Calu3 (cell line): ENCODE data around the gene FAM228B. TPM values are rescaled to one million over a fixed set of nuclear protein-coding genes. Genes with fewer than 3 reads are reported as not detected.

ENCODE experiments used
- BruUV-seq: library from RNA; stranded (reverse); fragments of 400-500 nt; replicated peaks from 2 replicates; lab custom pipeline; 2021; lab: Mats Ljungman, UMichigan
- CTCF ChIA-PET: fragments of 300-600 bp; sonication (Branson Sonifier 250); formaldehyde crosslinking; loops from one replicate; lab custom pipeline; 2022; ENCODE audit warnings: antibody characterized with exemption; lab: Charles Lee
- DNase-seq: peaks from one replicate; pipeline ENCODE4 v3.0.0; 2022
- H3K27ac Mint-ChIP-seq: one replicate; pipeline ENCODE4 v1.8.0; 2022; ENCODE audit warnings: mixed read lengths; ENCODE audit not compliant: unreplicated experiment
- H3K27me3 Mint-ChIP-seq: one replicate; pipeline ENCODE4 v1.8.0; 2022; ENCODE audit warnings: mixed read lengths; ENCODE audit not compliant: unreplicated experiment
- H3K36me3 Mint-ChIP-seq: one replicate; pipeline ENCODE4 v1.8.0; 2022; ENCODE audit warnings: mild to moderate bottlenecking, moderate library complexity, mixed read lengths; ENCODE audit not compliant: insufficient read depth, unreplicated experiment
- H3K4me1 Mint-ChIP-seq: one replicate; pipeline ENCODE4 v1.8.0; 2022; ENCODE audit warnings: mild to moderate bottlenecking, low read depth, mixed read lengths; ENCODE audit not compliant: unreplicated experiment
- H3K4me3 Mint-ChIP-seq: one replicate; pipeline ENCODE4 v1.8.0; 2022; ENCODE audit warnings: mild to moderate bottlenecking, low read depth, moderate library complexity, mixed read lengths; ENCODE audit not compliant: unreplicated experiment
- H3K9me3 Mint-ChIP-seq: one replicate; pipeline ENCODE4 v1.8.0; 2022; ENCODE audit warnings: low read depth, mixed read lengths; ENCODE audit not compliant: unreplicated experiment
- CTCF ChIP-seq: fragments of 200-600 bp; IDR thresholded peaks from one replicate; pipeline ENCODE4 v1.8.0; 2022; ENCODE audit warnings: antibody characterized with exemption; ENCODE audit not compliant: unreplicated experiment
- intact Hi-C: fragments of 100-400 bp; cut with micrococcal nuclease; formaldehyde crosslinking; loops from one replicate; pipeline ENCODE4 v1.10.0; 2022; ENCODE audit not compliant: unreplicated experiment
- total RNA-seq: library from RNA; stranded (reverse); gene quantifications from 2 replicates; pipeline ENCODE4 v1.2.3, GENCODE V29; 2022

The FAM228B gene
- total RNA-seq, 1 experiment from 2014 or later = 8.3 TPM

DNA sequence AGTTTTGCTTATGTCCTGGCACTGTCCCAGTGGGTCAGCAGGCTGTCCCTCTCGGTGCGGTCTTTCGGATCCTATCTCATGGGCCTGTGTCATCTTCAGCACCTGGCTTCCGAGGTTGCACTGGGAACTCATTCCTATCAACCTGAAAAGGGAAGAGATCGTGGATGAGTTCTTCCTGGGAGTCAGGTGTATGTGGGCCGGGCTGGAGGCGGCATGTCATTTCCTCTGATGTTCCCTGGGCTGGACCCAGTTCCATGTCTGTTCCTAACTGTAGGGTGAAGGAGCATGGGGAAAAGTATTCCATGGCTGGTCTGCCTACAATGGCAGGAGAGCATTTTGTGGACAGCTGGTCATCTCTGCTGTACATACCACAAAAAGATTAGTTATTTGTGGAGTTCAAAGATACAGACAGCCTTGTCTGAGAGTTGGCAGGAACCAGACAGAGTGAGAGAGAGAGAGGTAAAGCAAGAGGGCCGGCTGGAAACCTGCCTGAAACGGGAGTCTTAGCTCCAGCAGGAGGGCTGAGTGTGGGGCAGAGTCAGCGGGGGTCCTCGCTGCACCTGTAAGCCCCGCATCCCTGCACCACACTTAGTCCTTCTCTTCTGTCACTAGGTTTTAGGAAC, 76.8 kb downstream of the FAM228B start:
- Mint-ChIP-seq H3K4me1 (no peaks in the 10 kb centered on the region), H3K9me3 (peaks cover 5% of the 10 kb centered on the region), H3K27ac (no peak overlapping the region), H3K36me3 (peaks cover 7% of the 10 kb centered on the region), H3K4me3 (no peak overlapping the region), H3K27me3 (no peaks in the 10 kb centered on the region)
- CTCF ChIA-PET = no interaction called here
- intact Hi-C loops = no loop called here
- DNase-seq = no peak
- BruUV-seq = no TSS peak
- TF ChIP-seq CTCF = no peak

DNA sequence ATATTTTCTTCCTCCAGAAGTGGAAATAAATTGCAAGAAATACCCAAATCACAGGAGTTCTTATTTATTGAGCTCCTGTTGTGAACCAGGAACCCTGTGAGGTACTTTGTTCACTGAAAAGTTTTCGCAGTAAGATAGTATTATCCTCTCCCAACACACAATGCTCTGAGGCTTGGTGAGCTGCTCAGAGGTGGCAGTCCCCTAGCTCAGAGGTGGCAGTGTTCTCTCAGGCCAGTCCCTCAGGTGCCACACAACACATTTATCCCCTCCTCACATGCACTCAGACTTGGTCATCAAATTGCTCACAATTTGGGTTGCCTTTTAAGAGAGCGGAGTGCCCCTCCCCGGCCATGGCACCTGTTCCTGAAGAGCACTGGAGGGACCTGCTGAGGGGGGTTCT, 77.5 kb downstream of the FAM228B start:
- no TSS peak for BruUV-seq
- no peak overlapping the region for H3K4me3 Mint-ChIP-seq
- TF ChIP-seq CTCF = no peak
- DNase-seq = no peak
- H3K27me3 Mint-ChIP-seq = no peaks in the 10 kb centered on the region
- H3K27ac Mint-ChIP-seq = no peak overlapping the region
- no peaks in the 10 kb centered on the region for H3K4me1 Mint-ChIP-seq
- CTCF ChIA-PET = no interaction called here
- H3K36me3 Mint-ChIP-seq = peaks cover 7% of the 10 kb centered on the region
- intact Hi-C loops = no loop called here
- H3K9me3 Mint-ChIP-seq = peaks cover 5% of the 10 kb centered on the region

DNA sequence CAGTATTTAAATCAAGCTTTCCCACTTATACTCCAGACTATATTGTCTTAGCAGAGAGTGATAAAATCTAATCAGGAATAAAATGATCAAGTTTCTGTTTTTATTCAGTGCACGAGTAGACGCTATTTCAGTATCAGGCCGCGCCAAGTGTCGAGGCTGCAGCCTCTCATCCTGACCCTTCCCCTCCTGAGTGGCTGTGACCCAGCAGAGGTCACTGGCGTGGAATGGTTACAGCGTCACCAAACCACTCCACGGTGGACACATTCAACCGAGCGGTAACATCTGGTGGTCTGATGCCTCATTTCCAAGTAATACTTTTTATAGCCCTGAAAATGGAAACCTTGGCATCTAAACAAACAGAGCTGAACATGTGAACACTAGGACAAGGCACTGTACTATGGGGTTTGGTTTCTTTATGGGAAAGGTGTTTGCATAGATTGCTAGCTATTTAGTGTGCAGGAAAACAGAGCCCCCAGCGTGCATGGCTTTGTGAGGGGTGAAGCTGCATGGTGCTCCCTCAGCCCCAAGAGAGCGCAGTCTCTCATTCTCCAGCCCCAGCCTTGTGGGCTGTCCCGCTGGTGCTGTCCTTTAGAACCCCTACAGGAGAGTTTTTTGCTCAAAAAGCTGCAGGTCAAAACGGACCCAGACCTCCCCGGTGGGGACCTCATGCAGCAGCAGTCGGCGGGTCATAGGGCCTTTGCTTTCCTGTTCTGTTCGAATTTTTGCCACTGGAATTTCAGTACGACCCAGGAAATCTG, 79.9 kb downstream of the FAM228B start:
- Mint-ChIP-seq H3K27ac (no peak overlapping the region), H3K4me1 (no peaks in the 10 kb centered on the region), H3K36me3 (peaks cover 7% of the 10 kb centered on the region), H3K4me3 (no peak overlapping the region), H3K27me3 (no peaks in the 10 kb centered on the region), H3K9me3 (no peaks in the 10 kb centered on the region)
- TF ChIP-seq CTCF = no peak
- intact Hi-C loops = no loop called here
- DNase-seq = no peak
- no TSS peak for BruUV-seq
- CTCF ChIA-PET = no interaction called here

DNA sequence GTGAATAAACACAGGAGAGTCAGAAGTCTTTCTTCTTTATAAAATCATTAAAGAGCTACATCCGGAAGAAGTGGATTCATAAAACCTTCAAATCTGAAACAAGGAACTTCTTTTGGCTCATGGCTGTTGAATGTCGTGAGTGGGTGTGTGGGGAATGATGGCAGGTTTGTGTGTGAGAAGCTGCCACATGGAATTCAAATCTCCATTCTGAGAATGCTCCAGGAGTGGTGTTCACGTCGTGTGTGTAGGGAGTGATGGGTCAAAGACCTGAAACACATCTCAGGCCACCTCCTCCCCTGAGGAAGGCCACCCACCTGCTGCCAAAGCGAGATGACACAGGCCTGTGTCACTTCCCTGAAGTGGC, 80.5 kb downstream of the FAM228B start:
- no peak overlapping the region for H3K4me3 Mint-ChIP-seq
- no peak for TF ChIP-seq CTCF
- H3K27me3 Mint-ChIP-seq = no peaks in the 10 kb centered on the region
- no peak overlapping the region for H3K27ac Mint-ChIP-seq
- no peaks in the 10 kb centered on the region for H3K9me3 Mint-ChIP-seq
- CTCF ChIA-PET = no interaction called here
- H3K4me1 Mint-ChIP-seq = no peaks in the 10 kb centered on the region
- no TSS peak for BruUV-seq
- H3K36me3 Mint-ChIP-seq = peaks cover 7% of the 10 kb centered on the region
- no peak for DNase-seq
- intact Hi-C loops = no loop called here
